HG03521 (cell line): ENCODE measurements around the gene BORCS5.
"Not testable (repeated sequence)": the region's sequence is repeated elsewhere in the genome, so short reads cannot be mapped to it uniquely, and the experiment has no call there.

Experiments used
- ATAC-seq: cut with Tn5 transposase; IDR thresholded peaks from one replicate; pipeline ENCODE4 v1.9.1; 2021; ENCODE audit warnings: mild to moderate bottlenecking, moderate library complexity; ENCODE audit not compliant: unreplicated experiment

The BORCS5 gene

DNA sequence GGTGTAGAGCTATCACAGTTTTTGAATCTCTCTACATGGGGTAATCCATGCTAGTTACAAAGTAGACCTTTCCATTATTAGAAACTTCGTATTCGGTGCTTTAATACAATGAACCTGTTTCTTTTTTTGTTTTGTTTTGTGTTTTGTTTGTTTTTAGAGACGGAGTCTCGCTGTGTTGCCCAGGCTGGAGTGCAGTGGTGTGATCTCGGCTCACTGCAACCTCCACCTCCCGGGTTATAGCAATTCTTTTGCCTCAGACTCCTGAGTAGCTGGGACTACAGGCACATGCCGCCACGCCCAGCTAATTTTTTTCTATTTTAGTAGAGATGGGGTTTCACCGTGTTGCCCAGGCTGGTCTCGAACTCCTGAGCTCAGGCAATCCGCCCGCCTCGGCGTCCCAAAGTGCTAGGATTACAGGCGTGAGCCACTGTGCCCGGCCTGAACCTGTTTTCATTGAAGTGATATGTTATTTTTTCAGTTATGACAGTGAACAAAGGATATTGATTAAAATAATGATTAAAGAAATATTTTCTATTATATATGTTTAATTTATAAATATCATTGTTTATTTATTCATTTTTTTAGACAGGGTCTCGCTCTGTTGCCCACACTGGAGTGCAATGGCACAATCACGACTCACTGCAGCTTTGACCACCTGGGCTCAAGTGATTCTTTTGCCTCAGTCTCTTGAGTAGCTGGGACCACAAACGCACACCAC is 5.3 kb upstream of the BORCS5 start:
- not testable (repeated sequence) for ATAC-seq

DNA sequence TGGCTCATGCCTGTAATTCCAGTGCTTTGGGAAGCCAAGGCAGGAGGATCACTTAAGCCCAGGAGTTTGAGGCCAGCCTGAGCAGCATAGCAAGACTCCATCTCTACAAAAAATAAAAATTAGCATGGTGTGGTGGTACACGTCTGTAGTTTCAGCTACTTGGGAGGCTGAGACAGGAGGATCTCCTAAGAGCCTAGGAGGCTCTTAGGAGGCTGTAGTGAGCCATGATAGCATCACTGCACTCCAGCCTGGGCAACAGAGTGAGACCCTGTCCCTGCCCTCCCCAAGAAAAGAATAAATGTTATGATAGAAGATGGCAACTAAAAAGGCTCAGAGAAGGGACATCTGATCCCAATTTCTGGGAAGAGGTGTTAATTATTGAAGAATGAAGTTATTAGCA is 3.6 kb upstream of the BORCS5 start:
- ATAC-seq, result no peak

DNA sequence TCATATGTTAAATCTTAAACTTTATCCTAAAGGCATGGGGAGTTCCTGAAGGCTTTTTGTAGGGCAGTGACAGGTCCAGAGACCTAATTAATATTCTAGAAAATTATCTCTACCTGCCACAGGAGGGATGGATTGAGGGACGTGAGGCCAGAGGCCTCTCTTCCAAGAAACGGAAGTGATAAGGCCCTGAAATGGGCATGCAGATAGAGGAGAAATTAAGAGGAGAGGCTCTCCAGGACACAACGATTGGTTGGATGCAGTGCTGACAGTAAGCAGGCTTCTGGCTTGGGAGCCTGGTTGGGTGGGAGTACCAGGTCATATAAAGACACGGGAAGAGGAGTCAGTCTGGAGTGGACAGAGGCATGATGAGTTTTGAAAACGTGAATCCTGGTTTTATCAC is 3.1 kb upstream of the BORCS5 start:
- ATAC-seq, result no peak

DNA sequence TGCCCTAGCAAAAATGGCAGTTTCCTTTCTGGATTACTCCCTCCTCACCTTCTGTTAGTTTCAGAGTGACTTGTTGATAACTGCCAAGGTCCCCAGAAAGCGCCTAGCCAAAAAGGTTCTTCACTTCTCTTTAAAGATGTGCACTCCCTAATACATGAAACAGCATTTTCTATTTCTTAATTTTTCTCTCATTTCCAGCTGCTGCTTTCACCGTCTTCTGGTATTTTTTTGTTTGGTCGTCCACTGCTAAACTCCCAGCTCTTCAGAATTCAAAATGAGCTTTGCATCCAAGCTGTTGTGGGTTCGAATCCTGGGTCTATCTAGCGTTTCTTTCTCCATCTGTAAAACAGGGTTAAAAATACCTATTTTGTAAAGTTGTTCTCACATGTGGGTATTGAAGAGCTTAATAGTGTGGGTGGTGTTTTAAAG is 397 bp upstream of the BORCS5 start:
- no peak for ATAC-seq

DNA sequence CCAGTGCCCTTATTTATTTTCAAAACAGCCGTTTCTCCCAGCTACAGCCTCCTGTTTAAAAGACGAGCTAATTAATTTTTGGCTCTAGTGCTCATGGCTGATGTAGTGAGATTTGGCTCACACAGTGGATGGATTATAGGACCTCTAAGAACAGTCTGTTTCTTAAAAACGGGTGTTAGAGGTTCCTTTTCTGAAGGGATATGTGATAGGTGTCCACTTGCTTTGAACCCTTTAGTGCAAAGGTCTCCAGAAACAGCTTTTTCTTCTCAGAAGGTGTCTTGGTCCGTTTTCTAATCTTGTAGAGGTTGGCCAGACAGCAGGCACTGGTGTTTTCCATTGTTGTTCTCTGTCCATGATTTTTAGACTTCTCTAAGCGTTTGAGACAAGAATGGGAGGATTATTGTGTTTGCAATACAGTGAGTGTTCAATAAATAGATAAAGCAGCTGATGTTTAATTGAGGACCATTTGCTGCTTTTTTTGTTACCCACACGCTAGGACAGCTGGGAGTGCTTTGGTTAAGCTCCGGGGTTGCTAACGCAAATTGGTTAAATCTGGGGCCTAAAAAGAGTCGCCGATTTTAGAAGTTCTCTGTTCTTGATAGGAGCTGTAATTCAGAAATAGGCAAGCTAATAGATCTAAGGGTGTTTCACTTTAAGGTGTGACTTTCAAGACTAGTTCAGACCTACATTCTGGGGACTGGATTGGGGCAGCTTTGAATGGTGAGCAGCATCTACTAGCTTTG is 1.0 kb downstream of the BORCS5 start:
- peak; percentile 1 for ATAC-seq

DNA sequence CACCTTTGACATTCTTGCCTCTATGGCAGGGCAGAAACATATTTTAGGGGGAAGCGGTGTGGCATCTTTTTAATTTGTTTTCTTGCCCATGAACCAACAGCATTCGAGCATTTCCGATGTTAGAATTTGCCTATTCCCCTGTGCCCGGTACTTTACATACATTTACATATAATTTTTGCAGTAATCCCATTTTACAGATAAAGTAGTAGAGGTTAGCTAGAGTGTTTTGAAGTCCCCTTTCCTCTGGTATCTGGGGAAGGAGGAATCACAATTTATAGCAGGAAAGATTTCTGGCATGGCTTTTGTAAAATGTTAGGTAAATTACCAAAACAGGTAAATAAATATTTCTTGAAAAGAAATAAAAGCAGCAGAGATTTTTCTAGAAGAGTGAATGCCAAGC is 1.6 kb downstream of the BORCS5 start:
- ATAC-seq, result no peak

DNA sequence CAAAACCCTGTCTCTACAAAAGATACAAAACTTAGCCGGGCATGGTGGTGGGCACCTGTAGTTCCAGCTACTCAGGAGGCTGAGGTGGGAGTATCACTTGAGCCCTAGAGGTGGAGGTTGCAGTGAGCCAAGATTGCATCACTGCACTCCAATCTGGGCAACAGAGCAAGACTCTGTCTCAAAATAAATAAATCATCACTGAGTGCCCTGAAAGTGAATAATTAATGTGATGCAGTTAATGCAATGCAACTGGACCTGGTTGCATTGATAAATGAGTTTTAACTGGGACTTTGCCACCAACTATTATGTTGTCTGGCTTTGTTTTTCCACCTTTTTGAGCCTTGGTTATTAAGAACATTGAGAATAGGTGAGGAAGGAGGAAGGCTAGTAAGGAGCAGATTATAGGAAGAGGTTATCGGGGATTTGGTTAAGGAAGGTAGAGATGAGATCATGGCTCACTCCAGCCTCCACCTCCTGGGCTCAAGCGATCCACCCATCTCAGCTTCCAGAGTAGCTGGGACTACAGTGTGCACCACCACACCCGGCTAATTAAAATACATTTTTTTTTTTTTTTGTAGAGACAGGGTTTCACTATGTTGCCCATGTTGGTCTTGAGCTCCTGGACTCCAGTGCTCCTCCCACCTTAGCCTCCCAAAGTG is 8.0 kb downstream of the BORCS5 start:
- ATAC-seq, result no peak

DNA sequence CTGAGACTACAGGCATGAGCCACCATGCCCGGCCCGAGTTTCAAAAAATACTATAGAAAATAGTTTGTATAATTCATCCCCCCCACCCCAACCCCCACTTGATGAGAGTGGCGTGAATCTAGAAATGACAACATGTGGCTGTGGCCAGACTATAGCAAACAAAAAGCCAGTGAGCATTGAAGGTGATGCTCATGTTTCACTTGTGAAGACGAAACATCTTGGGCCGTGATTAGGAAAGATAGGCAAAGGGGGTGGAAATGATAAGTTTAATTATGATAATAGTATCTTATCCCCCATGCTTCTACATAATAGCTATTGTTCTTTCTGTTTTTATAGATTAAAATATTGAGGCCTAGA is 8.5 kb downstream of the BORCS5 start:
- ATAC-seq, result no peak

DNA sequence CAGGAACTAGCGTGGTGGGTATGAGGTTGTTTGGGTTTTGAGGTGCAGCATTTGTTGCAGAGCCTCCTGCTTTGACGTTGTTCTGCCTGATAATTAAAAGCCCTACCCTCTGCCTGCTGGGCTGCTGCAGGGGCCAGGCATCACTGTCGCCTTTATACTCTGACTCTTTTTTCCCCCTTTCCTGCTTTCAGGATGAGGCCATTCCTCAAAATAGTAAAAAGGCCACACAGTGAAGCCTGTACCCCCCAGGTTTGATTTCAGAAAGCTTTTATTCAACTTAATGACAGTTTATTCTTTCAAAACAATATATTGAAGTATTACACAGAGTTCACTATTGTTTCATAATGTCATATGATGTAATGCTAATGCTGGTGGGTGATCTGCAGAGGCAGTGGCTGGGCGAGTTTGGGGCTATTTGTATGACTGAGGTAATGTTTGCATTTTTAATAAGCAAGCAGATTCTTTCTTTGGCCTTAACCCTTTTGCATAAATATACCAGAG is 9.1 kb downstream of the BORCS5 start:
- ATAC-seq, result no peak

DNA sequence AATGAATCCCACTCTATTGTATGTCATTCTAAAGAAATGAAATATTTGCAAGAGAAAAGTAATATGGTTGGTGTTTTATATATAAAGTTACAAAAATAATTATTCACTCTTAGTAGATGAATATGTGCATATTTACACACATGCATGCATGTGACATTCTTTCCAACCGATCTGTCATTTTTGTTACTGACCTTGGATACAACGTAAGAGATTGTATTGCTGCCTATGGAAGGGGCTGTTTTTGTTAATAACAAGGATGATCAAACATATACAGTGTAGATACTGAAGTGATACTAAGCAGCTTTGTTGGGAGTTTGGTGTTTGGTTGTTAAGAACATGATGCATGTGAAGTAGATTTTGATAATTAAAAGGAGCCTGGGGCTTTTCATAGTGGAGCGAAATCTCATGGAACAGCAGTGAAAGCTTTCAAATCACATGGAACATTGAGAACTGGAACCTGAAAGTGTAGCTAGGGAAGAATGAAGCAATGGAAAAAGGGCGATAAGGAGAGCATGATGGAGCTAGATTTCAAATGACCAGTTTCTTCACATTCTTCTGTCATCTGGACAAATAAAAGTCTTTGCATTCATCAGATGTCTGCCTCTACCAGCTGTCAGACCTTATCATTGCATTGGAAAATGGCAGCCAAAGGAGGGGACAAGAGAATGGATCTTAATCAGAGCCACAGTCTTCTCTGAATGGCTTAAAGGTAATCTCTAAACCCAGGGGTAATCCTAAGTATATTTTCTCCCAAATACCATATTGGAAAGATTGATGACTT is 10.0 kb downstream of the BORCS5 start:
- no peak for ATAC-seq

DNA sequence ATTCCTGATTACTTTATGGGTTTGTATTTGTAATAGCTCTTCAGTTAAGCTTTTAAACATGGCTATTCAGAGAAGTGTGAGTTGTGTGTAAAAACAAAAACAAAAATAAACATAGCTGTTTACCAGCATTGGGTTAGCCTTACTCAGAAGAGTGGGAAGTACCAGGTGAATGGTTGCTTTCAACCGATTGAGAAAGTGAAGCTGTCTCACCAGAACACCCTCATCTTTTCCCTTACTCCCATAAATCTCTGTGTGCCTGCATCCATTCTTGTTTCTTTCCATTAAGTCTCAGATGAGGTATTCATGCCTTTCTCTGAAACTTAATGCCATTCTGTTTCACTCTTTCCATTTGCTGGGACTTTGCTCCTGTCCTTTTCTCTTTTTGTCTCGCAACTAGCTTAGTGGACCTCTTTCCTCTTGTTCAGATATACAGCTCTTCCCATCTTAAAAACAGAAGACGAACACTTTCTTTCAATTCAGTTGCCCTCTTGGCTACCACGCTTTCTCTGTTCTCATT is 10.7 kb downstream of the BORCS5 start:
- ATAC-seq, result no peak

DNA sequence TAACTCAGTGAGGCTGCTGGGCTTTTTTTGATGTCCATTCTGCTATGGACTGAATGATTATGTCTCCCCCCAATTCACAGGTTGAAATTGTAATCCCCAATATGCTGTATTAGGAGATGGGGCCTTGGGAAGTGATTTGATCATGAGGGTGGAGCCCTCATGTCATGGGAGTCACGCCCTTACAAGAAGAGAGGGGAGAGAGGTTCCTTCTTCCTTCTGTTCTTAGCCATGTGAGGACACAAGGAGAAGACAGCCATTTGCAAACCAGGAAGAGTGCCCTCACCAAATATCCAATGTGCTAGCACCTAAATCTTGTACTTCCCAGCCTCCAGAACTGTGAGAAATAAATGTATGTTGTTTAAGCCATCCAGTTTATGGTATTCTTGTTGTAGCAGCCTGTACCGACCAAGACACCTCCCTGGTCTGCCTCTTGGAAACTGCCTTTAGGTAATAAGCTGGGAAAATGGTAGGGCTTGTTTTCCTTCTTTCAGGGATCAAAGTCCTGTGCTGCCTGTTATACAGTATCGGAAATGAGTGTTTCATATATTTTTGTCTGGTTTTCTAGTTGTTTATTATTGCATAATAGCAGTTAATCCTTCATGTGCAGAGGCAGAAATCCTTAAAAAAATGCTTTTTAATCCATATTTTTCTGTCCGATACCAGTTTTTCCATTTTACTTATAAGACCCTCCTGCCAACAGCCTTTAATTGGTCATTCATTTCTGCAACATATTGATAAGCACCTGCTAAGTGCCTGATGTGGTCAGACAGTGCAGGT is 16.3 kb downstream of the BORCS5 start:
- no peak for ATAC-seq

DNA sequence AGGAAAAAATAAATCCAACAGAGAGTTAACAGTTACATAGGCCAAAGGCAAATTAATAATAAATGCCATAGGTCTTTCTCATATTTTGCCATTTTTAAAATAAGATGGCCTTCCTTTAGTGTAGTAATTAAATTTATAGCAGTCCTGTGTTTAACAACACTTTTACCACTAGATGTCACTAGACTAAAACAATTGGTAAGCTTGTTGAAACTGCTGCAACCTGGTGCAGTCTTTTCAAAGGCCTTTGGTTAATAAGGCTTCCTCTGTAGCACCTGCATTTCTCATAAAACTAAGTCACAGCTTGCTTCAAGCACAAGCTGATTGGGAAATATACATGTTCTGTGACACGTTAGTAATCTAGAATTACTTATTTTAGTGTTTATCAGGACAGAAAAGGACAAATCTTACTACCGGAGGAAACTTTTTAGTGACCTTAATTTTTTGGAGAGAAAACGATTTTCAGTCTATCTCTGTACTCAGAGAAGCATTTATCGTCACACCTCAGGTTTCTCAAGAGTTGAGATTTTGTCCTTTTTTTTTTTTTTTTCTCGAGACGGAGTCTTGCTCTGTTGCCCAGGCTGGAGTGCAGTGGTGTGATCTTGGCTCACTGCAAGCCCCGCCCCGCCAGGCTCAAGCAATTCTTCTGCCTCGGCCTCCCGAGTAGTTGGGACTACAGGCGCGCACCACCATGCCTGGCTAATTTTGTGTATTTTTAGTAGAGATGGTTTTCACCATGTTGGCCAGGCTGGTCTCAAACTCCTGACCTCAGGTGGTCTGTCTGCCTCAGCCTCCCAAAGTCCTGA is 20.0 kb downstream of the BORCS5 start:
- ATAC-seq, result peak; percentile 54

DNA sequence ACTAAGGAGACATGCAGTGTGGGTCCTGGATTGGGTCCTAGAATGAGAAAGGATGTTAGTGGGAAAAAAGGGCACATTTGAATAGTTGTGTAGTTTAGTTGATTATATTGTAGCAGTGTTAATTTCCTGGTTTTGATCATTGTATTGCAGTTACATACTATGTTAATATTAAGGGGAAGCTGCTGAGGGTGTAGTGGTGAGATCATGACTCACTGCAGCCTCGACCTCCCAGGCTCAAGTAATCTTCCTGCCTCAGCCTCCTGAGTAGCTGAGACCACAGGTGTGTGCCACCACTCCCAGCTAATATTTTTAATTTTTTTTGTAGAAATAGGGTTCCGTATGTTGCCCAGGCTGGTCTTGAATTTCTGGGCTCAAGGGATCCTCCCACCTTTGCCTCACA is 21.7 kb downstream of the BORCS5 start:
- ATAC-seq, result no peak

DNA sequence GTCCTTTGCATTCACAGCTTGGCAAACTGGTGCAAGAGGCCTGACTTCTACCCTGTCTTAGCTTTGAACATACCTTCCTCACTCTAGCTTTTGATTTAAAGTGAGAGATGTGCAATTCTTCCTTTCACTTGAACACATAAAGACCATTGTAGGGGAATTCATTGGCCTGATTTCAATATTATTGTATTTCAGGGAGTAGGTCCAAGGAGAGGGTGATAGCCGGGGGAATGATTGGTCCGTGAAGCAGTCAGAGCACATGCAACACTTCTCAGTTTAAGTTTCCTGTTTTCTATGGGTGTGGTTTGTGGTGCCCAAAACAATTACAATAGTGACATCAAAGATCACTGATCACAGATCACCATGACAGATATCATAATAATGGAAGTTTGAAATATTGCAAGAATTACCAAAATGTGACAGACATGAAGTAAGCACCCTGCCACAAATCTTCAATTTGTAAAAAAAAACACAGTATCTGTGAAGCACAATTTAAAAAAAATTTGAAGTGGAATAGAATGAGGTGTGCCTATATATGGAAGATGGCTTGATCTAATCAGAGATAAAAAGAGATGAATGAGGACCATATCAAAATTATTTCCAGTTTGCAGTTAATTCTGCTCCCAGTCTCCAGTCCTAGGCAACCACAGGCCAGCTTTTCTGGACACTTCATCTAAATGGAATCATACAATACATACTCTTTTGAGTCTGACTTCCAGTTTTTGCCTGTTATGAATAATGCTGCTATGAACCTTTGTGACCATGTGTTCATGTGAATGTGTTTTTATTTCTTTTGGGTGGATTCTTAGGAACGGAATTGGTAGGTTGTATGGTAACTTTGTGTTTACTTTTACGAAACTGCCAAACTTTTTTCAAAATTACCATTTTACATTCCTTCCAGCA is 23.2 kb downstream of the BORCS5 start:
- no peak for ATAC-seq

DNA sequence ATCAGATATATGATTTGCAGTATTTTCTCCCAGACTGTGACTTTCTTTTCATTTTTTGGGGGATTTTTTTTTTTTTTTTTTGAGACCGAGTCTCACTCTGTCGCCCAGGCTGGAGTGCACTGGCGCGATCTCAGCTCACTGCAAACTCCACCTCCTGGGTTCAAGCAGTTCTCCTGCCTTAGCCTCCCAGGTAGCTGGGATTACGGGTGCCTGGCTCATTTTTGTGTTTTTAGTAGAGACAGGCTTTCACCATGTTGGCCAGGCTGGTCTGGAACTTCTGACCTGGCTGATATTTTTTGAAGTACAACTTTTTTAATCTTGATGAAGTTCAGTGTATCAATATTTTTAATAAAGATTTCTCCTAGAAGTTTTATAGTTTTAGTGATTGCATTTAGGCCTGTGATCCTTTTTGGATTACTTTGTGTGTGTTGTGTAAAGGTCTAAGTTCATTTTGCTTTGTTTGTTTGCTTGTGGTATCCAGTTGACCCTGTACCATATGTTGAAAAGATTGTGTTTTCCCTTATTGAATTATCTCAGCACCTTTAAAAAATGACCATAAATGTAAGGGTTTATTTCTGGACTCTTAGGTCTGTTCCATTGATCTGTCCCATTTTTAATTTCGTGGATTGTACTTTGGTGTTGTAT is 24.2 kb downstream of the BORCS5 start:
- ATAC-seq, result no peak

DNA sequence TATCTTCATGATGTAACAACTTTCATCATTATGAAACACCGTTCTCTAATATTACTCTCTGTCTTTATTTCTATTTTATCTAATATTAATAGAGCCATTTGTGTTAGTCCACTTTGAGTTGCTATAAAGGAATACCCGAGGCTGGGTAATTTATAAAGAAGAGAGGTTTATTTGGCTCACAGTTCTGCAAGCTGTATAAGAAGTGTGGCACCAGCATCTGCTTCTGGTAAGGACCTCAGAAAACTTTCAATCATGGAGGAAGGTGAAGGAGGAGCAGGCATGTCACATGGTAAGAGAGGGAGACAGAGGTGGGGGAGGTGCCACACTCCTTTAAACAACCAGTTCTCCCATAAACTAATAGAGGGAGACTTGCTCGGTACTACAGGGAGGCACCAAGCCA is 25.1 kb downstream of the BORCS5 start:
- no peak for ATAC-seq
